ENCODE measurements around the gene ATP6V0A1.
"Not testable (repeated sequence)": the region's sequence is repeated elsewhere in the genome, so short reads cannot be mapped to it uniquely, and the experiment has no call there.

ATP6V0A1 gene

DNA sequence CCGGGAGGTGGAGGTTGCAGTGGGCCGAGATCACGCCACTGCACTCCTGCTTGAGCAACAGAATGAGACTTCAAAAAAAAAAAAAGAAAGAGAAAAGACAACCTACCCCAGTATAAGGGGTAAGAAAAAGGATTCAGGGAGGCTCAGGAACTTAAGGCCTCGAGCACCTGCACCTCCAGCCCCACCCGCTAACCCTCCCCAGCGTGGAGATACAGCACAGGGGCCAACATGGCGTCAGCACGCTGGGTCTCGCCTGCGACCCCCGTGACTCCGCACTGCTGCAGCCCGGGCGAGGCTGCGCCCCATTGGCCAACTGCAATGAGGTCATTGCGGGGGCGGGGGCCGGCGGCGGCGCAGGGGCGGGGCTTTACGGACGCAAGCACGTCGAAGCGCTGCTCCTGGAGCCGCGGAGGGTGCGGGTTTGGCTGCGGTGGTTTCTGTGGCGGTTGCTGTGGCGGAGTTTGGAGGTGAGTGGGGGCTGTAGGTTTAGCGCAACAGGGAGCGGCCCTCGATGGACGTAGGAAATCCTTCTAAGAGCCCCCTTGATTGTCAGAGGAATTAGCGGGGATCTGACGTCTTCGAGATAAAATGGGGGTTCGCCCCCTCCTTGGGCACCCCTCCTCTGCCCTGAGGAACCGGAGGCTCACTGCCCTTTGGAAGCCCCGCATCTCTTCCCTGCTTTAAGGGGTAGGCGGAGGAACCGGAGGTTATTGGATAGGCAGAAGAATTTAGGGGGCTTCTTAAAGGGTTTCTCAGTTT lies at the start of gene ATP6V0A1:
TSS of gene ATP6V0A1 (plus strand) at position 382 of the 759 bp plus-strand sequence. CDS start 2,017 bp downstream, outside the sequence.
- peak; percentile 86 for DNase-seq

DNA sequence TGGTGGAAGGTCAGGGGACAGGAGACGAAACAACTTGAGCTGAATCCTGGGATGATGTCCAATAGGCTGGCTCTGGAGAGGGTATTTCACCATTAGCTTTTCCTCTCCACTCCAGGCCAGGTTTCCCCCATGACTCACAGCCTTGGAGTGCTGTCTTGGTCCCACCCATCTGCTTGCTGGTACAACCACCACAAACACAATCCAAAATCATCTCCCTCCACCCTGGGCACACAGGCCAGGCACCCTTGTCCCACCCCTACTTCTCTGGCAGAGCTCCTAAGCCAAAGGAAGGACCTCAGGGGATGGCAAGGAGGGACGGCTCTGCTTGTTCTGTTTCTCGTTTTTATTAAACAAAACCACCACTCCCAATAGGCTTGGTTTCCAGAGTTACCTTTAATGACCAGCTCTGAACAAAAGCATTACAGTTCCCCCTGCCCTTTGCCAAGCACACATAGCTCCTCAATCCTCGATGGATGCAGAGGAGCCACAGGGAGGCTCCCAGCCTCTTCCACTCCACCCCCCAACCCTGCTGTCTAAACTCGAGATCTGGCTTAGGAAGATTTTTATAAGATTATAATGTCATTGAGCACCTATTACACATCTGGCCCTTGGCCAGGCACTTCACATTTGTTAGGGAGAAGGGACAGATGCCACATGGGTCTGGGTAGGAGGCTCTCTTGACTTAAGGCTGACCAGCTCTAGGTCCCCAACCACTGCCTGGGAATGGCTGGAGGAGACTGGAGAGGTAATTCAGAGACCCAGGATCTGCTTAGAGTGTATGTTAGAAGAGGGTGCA lies 49.0 kb upstream of the ATP6V0A1 start:
- DNase-seq: no peak

DNA sequence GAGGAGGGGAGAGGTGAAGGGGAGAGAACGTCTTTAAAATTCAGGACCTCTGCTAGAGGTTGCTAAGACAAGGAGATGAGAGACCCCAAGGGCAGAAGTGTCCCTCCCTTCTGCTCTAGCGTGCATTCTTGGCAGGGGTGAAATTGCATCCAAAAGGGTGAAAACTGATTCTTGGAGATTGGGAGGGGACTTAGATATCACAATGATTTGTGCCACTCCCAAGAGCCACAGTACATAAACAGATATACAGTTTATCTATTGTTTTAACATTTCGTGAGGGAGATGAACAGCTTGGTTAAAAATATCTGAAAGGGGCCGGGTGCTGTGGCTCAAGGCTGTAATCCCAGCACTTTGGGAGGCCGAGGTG lies 48.4 kb upstream of the ATP6V0A1 start:
- DNase-seq: no peak

- no peak for DNase-seq
Measured at GRCh38 chr17:42411361-42411760, 47.3 kb upstream of the ATP6V0A1 start.

DNA sequence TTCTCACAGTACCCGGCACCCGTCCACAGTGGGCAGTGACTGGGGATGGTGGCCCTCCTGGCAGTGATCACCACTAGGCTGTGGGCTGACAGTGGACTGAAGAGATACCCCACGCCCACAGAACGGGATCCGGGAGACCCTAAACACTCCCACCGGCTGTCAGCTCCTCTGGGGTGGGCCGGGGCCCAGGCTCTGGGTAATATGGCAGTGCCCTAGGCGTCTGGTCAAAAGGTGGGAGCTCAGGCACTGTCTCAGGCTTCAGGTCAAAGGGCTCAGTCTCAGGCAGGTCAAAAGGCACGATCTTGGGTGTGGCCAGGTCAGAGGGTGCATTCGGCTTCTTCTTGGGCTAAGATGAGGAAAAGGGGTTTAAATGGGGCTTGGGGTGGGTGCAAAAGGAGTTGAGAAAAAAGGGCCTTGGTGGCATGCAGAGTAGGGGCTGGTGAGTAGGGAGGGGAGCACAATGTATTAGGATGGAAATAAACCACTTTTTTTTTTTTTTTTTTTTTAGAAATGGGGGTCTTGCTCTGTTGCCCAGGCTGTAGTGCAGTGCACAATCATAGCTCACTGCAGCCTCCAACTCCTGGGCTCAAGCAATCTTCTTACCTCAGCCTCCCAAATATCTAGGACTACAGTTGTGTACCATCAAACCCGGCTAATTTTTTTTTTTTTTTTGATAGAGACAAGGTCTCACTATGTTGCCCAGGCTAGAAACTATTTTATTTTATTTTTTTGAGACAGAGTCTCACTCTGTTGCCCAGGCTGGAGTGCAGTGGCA lies 46.6 kb upstream of the ATP6V0A1 start:
- DNase-seq: no peak

DNA sequence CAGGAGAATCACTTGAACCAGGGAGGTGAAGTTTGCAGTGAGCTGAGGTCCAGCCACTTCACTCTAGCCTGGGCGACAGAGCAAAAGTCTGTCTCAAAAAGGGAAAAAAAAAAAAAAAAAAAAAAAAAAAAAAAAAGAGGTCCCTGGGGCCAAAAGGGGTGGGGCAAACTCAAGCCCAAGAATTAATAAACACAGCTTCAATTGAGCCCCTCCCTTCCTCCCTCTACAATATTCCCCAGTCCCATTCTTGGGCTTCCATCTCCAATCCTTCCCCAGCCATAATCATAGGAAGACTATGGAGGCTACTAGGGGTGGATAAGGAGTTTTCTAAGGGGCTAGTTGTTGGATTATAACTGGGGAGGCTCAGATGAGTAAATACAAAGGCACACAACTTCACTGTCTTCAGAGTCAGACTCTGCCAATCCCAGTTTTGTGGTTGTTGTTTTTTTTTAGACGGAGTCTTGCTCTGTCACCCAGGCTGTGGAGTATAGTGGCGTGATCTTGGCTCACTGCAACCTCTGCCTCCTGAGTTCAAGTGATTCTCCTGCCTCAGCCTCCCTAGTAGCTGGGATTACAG lies 45.1 kb upstream of the ATP6V0A1 start:
- DNase-seq: no peak

GRCh38 chr17:42414704-42415409 lies 43.8 kb upstream of the ATP6V0A1 start:
- DNase-seq: no peak

DNA sequence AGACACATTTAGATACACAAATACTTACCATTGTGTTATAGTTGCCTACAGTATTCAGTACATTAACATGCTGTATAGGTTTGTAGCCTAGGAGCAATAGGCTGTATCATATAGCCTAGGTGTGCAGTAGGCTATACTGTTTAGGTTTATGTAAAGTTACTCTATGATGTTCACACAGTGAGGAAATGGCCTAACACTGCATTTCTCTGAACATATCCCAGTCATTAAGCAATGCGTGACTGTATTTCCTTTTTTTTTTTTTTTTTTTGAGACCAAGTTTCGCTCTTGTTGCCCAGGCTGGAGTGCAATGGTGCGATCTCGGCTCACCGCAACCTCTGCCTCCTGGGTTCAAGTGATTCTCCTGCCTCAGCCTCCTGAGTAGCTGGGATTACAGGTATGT lies 40.7 kb upstream of the ATP6V0A1 start:
- not testable (repeated sequence) for DNase-seq

- no peak for DNase-seq
Measured at GRCh38 chr17:42421136-42421506, 37.6 kb upstream of the ATP6V0A1 start.

GRCh38 chr17:42421507-42422338 lies 37.0 kb upstream of the ATP6V0A1 start:
- DNase-seq: no peak

- peak; percentile 30 for DNase-seq
Measured at GRCh38 chr17:42422412-42422957, 36.2 kb upstream of the ATP6V0A1 start.

DNA sequence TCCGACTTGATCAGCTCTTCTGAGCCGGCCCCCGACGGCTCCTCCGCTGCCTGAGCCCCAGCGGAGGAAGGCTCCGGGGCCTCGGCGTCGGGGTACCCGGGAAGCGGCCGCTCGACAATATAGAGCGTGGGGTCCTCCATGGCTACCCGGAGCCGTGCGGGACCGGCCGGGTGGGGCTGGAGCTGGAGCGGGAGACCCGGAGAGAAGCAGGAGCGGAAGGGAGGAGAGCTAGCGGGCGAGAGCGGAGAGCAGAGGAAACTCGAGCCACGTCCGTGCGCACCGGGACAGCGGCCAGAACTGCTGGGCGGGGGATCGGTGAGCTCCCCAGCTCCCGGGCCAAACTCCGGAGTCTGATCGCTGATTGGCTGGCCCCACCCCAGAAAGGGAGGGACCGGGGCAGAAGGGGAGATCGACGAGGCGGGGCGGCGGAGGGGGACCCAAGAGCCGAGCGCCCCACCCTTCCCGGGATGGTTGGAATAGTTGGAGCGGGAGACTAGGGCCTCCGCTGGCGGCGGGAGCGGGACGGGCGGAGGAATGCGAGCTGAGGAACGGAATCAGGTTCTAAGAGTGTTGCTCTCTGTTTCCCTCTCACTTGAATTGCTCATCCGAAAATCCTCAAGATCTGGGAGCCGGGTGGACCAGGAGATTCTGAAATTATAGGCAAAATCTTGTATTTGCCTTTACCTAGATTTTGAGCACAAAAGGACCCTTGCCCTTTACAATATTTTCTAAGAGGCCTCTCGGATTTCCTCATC lies 35.5 kb upstream of the ATP6V0A1 start, which contains the start of gene CAVIN1:
TSS of gene CAVIN1 (minus strand) at position 299 of the 755 bp plus-strand sequence. CDS start at position 140, 159 bp downstream.
- DNase-seq: peak; percentile 30

DNA sequence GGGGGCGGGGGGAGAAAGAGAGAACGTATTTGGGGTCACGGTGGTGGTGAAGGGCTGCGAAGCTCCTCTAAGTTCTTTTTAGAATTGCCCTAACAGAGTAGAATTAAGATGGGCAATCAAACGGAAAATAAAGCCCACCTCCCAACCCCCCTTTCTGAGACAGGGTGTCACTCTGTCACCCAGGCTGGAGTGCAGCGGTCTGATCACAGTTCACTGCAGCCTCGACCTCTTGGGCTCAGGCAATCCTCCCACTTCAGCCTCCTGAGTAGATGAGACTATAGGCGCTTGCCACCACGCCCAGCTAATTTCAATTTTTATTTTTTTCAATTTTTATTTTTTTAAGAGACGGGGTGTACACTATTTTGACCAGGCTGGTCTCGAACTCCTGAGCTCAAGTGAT lies 34.9 kb upstream of the ATP6V0A1 start:
- no peak for DNase-seq

DNA sequence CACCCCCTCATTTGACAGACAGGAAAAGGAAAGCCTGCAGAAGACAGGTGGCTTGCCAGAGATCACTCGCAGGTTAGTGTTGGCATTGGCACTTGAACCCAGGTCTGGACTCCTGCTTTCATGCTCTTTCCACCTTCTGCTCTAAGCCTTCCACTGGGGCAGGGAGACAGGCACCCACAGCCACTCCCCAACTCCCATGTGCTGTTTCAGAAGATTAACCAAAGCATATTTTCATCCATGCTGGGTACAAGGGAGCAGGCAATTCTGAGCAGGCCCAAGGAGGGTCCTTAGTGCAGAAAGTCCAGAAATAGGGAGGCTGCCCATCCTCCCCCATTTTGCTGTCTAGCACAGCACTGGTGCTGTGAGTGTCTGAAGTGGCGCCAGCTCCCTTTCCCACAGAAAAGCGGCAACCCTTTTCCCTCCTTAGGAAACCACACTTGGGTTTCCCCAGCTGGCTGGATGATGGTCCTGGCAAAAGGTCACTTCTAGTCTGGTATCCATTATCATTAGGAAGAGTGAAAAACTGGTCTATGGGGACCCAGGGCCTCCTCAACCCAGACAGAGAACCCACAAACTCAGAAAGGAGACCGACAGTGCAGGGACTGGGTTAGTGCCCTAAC lies 33.6 kb upstream of the ATP6V0A1 start:
- no peak for DNase-seq

- DNase-seq: peak; percentile 39
Measured at GRCh38 chr17:42428141-42428944, 30.3 kb upstream of the ATP6V0A1 start.

GRCh38 chr17:42429726-42430447 lies 28.8 kb upstream of the ATP6V0A1 start:
- DNase-seq: no peak

GRCh38 chr17:42431758-42432161 lies 26.9 kb upstream of the ATP6V0A1 start:
- DNase-seq: no peak

GRCh38 chr17:42436391-42436790 lies 22.3 kb upstream of the ATP6V0A1 start:
- DNase-seq: no peak
